H1 (cell line): ENCODE data around the gene CPEB1. TPM values are rescaled to one million over a fixed set of nuclear protein-coding genes. Genes with fewer than 3 reads are reported as not detected.

Experiments
- EGR1 ChIP-seq: IDR thresholded peaks from 2 replicates; pipeline ENCODE4 v1.6.1; 2011; ENCODE audit warnings: low read depth, low read length, borderline replicate concordance
- SIN3A ChIP-seq, 2 experiments: IDR thresholded peaks in 1 of 2; conservative IDR thresholded peaks in 1 of 2; 2 replicates each; pipeline ENCODE4 v1.6.1; 2011 to 2012; ENCODE audit warnings: low read length in 2 of 2, improper control_type of control experiment in 1 of 2, low read depth in 1 of 2, mild to moderate bottlenecking in 1 of 2
- polyA plus RNA-seq, 7 experiments: library from polyadenylated mRNA; depleted of rRNA in 3 of 7; stranded (reverse) in 5 of 7; unstranded in 2 of 7; fragments of >200 nt in 5 of 7; fragments of 200-250 nt in 2 of 7; gene quantifications; 1 replicate in 5 of 7; 2 replicates in 1 of 7; 4 replicates in 1 of 7; pipeline versions ENCODE4 v1.2.1 to v1.2.3, GENCODE V29; 2011 to 2013; ENCODE audit warnings: missing spikeins in 2 of 7, mixed read lengths in 2 of 7
- total RNA-seq: library from RNA; stranded (reverse); fragmentation: NEBNext Ultra II Directional; extraction: Animal tissue kit (Norgen Biotek cat#: 25700); gene quantifications from 2 replicates; pipeline ENCODE4 v1.2.1, GENCODE V29; 2021

Gene CPEB1
- total and polyA plus RNA-seq, 2 of the 8 experiments (the other 6 are each of a cell fraction or from before 2014, with no cell fraction given), result 4.4 to 4.5 TPM

DNA sequence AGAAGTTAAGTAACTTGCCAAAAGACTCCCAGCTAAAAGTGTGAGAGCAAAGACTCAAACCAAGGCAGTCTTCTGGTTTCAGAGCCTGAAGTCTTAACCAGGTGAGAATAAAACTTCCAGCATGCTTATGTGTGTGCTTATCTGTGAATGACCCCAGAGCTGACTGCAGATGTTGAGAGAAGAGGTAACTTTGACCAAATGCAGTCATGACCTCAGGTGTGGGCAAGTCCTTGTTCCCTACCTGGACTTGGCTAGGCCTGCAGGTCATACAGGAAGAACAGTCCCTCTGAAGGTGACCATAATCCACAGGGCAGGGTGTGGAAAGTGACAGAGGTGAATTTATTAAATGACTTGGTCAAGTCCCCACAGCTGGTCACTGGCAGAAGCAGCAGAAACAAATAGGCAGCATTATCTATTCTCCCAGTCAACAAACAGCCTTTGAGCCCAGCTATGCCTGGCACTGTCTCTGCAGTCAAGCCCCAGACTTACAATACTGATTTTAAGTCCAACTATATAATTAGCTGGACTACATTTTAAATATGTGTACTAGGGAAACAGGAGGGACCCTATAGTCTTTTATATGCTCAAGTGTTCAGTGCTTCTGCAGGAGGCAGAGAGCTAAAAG lies 3.0 kb upstream of the CPEB1 start (continued):
- TF ChIP-seq EGR1 (no peak), SIN3A (conservative IDR thresholded peaks at IDR 0.05 in 1 of 2, IDR thresholded peaks at IDR 0.05 in 1 of 2; ENCODE audit: low read depth in 1 of 2, low read length in 2 of 2) (no peak)
